ENCODE measurements around the gene GLG1. TPM values are rescaled to one million over a fixed set of nuclear protein-coding genes. Genes with fewer than 3 reads are reported as not detected.

The GLG1 gene
- total and polyA plus RNA-seq, 2 donors (not counting 3 experiments of a cell fraction or from before 2014, with no cell fraction given), result 86.3 to 165 TPM

DNA sequence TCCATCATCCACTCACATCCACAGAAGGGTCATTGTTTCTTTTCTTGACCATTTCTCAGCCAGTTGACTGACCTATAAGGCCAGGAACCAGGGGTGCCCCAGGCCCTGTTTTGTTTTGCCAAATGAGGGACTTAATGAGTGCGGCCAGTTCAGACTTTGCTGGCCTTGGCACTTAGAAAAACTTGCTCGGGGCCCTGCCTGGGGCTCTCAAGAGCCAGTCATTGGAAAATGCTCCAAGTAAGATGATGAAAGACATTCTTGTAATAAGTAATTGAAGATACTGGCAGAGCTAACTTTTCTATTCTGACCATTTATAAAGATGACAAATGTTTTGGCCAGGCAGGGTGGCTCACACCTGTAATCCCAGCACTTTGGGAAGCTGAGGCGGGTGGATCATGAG is 156.7 kb downstream of the GLG1 start:
- POLR2A ChIA-PET, result no interaction called here
- DNase-seq (ENCODE audit: low read depth, low spot score) (no peak), FAIRE-seq (no peak)
- intact Hi-C loops (cut with micrococcal nuclease), result no loop called here
- Histone ChIP-seq H3K36me3 (ENCODE audit: control insufficient read depth in 2 of 2, extremely low read depth in 1 of 2, insufficient read depth in 2 of 2, low read length in 2 of 2) (peaks cover 0 to 22% of the 10 kb centered on the region in 2 experiments), H3K9me1 (replicated peaks; ENCODE audit: control insufficient read depth, extremely low read depth, insufficient read depth, low read length) (no peaks in the 10 kb centered on the region), H2AFZ (ENCODE audit: low read depth, low read length) (no peak overlapping the region), H3K4me1 (ENCODE audit: control insufficient read depth, extremely low read depth, insufficient read depth, low read length) (peaks cover 41% of the 10 kb centered on the region), H3K4me2 (ENCODE audit: insufficient read depth, low read length) (no peak overlapping the region), H3K9ac (replicated peaks; ENCODE audit: extremely low read depth, insufficient read depth, low read length) (no peak overlapping the region), H3K4me3 (replicated peaks in 1 of 3; ENCODE audit: insufficient read depth in 1 of 3, low read depth in 1 of 3, low read length in 3 of 3) (no peak overlapping the region), H3K9me3 (replicated peaks; ENCODE audit: control insufficient read depth, insufficient read depth, low read length) (no peaks in the 10 kb centered on the region), H3K27me3 (ENCODE audit: control insufficient read depth in 2 of 2, insufficient read depth in 2 of 2, low read length in 2 of 2) (no peaks in the 10 kb centered on the region), H3K79me2 (ENCODE audit: control insufficient read depth, insufficient read depth, low read length) (no peaks in the 10 kb centered on the region), H3K27ac (ENCODE audit: insufficient read depth, low read depth, low read length) (no peak overlapping the region), H4K20me1 (replicated peaks; ENCODE audit: control insufficient read depth, extremely low read depth, insufficient read depth, low read length) (no peaks in the 10 kb centered on the region)
- dilution Hi-C loops (cut with MboI; ENCODE audit: extremely low pct_ligation_motif_present, low sequenced_read_pairs), result no loop called here
- CTCF ChIA-PET, result interaction anchor here (1.6 kb wide), 1 partner anchor 19 kb away, joined by 4 read pairs; no protein-coding TSS in a partner anchor
- no peak for TF ChIP-seq EZH2 (IDR thresholded peaks at IDR 0.05; ENCODE audit: borderline replicate concordance, low read depth, low read length, severe bottlenecking)
- TF ChIP-seq, protein P1, sequence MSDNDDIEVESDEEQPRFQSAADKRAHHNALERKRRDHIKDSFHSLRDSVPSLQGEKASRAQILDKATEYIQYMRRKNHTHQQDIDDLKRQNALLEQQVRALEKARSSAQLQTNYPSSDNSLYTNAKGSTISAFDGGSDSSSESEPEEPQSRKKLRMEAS (IDR thresholded peaks at IDR 0.05; ENCODE audit: insufficient read depth, insufficient read length), result no peak
- no peak for TF ChIP-seq POLR2AphosphoS5 (IDR thresholded peaks at IDR 0.05; ENCODE audit: insufficient read depth, low read depth, low read length)
- TF ChIP-seq MYC (IDR thresholded peaks at IDR 0.05; ENCODE audit: low read depth, low read length), result no peak
- no peak for TF ChIP-seq JUN (IDR thresholded peaks at IDR 0.05; ENCODE audit: borderline replicate concordance, insufficient read depth, insufficient read length, low read depth)
- no peak for TF ChIP-seq GATA2 (IDR thresholded peaks at IDR 0.05; ENCODE audit: insufficient read depth, insufficient read length, low read depth, low read length)
- no peak for TF ChIP-seq FOS (IDR thresholded peaks at IDR 0.05; ENCODE audit: borderline replicate concordance, insufficient read depth, low read length)
- TF ChIP-seq, protein P2, sequence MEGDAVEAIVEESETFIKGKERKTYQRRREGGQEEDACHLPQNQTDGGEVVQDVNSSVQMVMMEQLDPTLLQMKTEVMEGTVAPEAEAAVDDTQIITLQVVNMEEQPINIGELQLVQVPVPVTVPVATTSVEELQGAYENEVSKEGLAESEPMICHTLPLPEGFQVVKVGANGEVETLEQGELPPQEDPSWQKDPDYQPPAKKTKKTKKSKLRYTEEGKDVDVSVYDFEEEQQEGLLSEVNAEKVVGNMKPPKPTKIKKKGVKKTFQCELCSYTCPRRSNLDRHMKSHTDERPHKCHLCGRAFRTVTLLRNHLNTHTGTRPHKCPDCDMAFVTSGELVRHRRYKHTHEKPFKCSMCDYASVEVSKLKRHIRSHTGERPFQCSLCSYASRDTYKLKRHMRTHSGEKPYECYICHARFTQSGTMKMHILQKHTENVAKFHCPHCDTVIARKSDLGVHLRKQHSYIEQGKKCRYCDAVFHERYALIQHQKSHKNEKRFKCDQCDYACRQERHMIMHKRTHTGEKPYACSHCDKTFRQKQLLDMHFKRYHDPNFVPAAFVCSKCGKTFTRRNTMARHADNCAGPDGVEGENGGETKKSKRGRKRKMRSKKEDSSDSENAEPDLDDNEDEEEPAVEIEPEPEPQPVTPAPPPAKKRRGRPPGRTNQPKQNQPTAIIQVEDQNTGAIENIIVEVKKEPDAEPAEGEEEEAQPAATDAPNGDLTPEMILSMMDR (IDR thresholded peaks at IDR 0.05; ENCODE audit: extremely low read depth in 1 of 2, insufficient read depth in 1 of 2, low read depth in 1 of 2, low read length in 2 of 2), result no peak
- BruUV-seq (replicated peaks), result no TSS peak

Measured in endothelial cell of umbilical vein (primary cell).